NCI-H128 (cell line): ENCODE results near the gene FAM161B.
A peak's percentile ranks its signal among the peaks of the same experiment; 100 is the strongest.
"Not testable (repeated sequence)": the region's sequence is repeated elsewhere in the genome, so short reads cannot be mapped to it uniquely, and the experiment has no call there.

ENCODE experiments used
- DNase-seq: peaks from one replicate; lab custom pipeline; 2025; ENCODE audit not compliant: unreplicated experiment; lab: John Stamatoyannopoulos, UW

Gene FAM161B

GRCh38 chr14:73949752-73950734 lies at the start of gene FAM161B, which contains the start of gene COQ6:
FAM161B (minus strand) TSS chr14:73950094; CDS start chr14:73950026, 68 bp downstream.
COQ6 (plus strand) TSS chr14:73950302; CDS start chr14:73950333, 31 bp downstream.
- DNase-seq: peak; percentile 94

- DNase-seq: no peak
Measured at GRCh38 chr14:73998726-73999125, 48.8 kb upstream of the FAM161B start.

- DNase-seq: no peak
Measured at GRCh38 chr14:73997944-73998447, 48.1 kb upstream of the FAM161B start.

GRCh38 chr14:73997108-73997943 lies 47.4 kb upstream of the FAM161B start:
- DNase-seq: no peak

- DNase-seq: no peak
Measured at GRCh38 chr14:73996731-73997107, 46.8 kb upstream of the FAM161B start.

- no peak for DNase-seq
Measured at GRCh38 chr14:73995977-73996378, 46.1 kb upstream of the FAM161B start.

- not testable (repeated sequence) for DNase-seq
Measured at GRCh38 chr14:73994926-73995325, 45.0 kb upstream of the FAM161B start.

GRCh38 chr14:73991092-73991491 lies 41.2 kb upstream of the FAM161B start:
- DNase-seq: no peak

GRCh38 chr14:73988656-73989055 lies 38.8 kb upstream of the FAM161B start:
- DNase-seq: not testable (repeated sequence)

- no peak for DNase-seq
Measured at GRCh38 chr14:73988065-73988464, 38.2 kb upstream of the FAM161B start.

GRCh38 chr14:73977896-73978295 lies 28.0 kb upstream of the FAM161B start:
- DNase-seq: no peak

- DNase-seq: no peak
Measured at GRCh38 chr14:73976125-73976524, 26.2 kb upstream of the FAM161B start.

- DNase-seq: no peak
Measured at GRCh38 chr14:73973497-73973896, 23.6 kb upstream of the FAM161B start.

GRCh38 chr14:73968885-73969284 lies 19.0 kb upstream of the FAM161B start:
- DNase-seq: no peak

GRCh38 chr14:73965216-73965615 lies 15.3 kb upstream of the FAM161B start:
- no peak for DNase-seq

GRCh38 chr14:73961192-73961591 lies 11.3 kb upstream of the FAM161B start:
- no peak for DNase-seq

GRCh38 chr14:73958591-73958990 lies 8.7 kb upstream of the FAM161B start:
- DNase-seq: no peak

- no peak for DNase-seq
Measured at GRCh38 chr14:73955674-73956073, 5.8 kb upstream of the FAM161B start.

GRCh38 chr14:73953731-73954130 lies 3.8 kb upstream of the FAM161B start:
- no peak for DNase-seq

- DNase-seq: no peak
Measured at GRCh38 chr14:73945159-73945670, 4.7 kb downstream of the FAM161B start.
